ENCODE results near the gene C17orf75.

Gene C17orf75

GRCh38 chr17:32333187-32333586, 8.8 kb downstream of the C17orf75 start:
- no peak for DNase-seq (ENCODE audit: low spot score)
- no peak overlapping the region for H3K27ac ChIP-seq
- ChIA-PET CTCF (interaction anchor here (0.6 to 1.2 kb wide), 2 partner anchors 10 to 182 kb away, joined by 3 to 4 read pairs; no protein-coding TSS in a partner anchor), POLR2A (ENCODE audit: low non-redundant PET) (no interaction called here)
- TF ChIP-seq CTCF (conservative IDR thresholded peaks at IDR 0.05; ENCODE audit: low read depth): no peak

GRCh38 chr17:32331243-32332040, 10.5 kb downstream of the C17orf75 start:
- ChIA-PET CTCF (interaction anchor here (2.0 kb wide), 1 partner anchor 13 kb away, joined by 9 read pairs; no protein-coding TSS in a partner anchor), POLR2A (ENCODE audit: low non-redundant PET) (no interaction called here)
- DNase-seq (ENCODE audit: low spot score): no peak
- no peak overlapping the region for H3K27ac ChIP-seq
- no peak for TF ChIP-seq CTCF (conservative IDR thresholded peaks at IDR 0.05; ENCODE audit: low read depth)

DNA sequence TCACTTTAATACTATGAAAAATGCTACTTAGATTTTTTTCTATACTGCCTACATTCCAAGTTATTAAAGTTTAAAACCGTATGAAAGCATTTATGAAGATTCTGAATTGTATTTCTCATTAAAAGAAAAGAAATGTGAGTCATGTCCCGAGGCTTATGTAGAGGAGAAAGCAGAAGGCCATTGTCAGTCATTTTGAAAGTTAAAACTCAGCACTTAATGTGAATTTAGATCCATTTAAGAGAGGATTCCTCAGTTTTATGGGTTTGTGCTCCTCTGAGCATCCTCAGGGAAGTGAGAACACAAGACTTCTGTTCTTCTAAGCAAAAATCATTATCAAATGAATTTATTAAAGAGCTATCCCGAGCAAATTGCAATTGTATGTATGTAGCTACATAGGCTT, 11.8 kb downstream of the C17orf75 start:
- CTCF ChIA-PET: interaction anchor here (0.5 to 2.0 kb wide), 3 partner anchors 10 to 18 kb away, joined by 3 to 9 read pairs (median 3); no protein-coding TSS in a partner anchor
- H3K27ac ChIP-seq: no peak overlapping the region
- POLR2A ChIA-PET (ENCODE audit: low non-redundant PET): no interaction called here
- no peak for DNase-seq (ENCODE audit: low spot score)
- no peak for TF ChIP-seq CTCF (conservative IDR thresholded peaks at IDR 0.05; ENCODE audit: low read depth)

GRCh38 chr17:32327911-32328310, 14.1 kb downstream of the C17orf75 start:
- ChIA-PET POLR2A (ENCODE audit: low non-redundant PET) (no interaction called here), CTCF (no interaction called here)
- TF ChIP-seq CTCF (conservative IDR thresholded peaks at IDR 0.05; ENCODE audit: low read depth): no peak
- no peak overlapping the region for H3K27ac ChIP-seq
- DNase-seq (ENCODE audit: low spot score): no peak

- ChIA-PET POLR2A (ENCODE audit: low non-redundant PET) (no interaction called here), CTCF (interaction anchor here (1.5 kb wide), 1 partner anchor 9 kb away, joined by 4 read pairs; no protein-coding TSS in a partner anchor)
- no peak for TF ChIP-seq CTCF (conservative IDR thresholded peaks at IDR 0.05; ENCODE audit: low read depth)
- peak; percentile 26 for DNase-seq (ENCODE audit: low spot score)
- H3K27ac ChIP-seq: no peak overlapping the region
Measured at GRCh38 chr17:32323811-32324491, 18.0 kb downstream of the C17orf75 start.

- H3K27ac ChIP-seq: no peak overlapping the region
- POLR2A ChIA-PET (ENCODE audit: low non-redundant PET): no interaction called here
- no peak for DNase-seq (ENCODE audit: low spot score)
- no peak for TF ChIP-seq CTCF (conservative IDR thresholded peaks at IDR 0.05; ENCODE audit: low read depth)
- CTCF ChIA-PET: interaction anchor here (1.5 kb wide), 1 partner anchor 10 kb away, joined by 4 read pairs; no protein-coding TSS in a partner anchor
Measured at GRCh38 chr17:32323046-32323445, 18.9 kb downstream of the C17orf75 start.

Measured in RWPE1 (cell line).